WTC11 (cell line): ENCODE data around the gene ACTRT3.

Source experiments
- ATF1 ChIP-seq: sonication (generic); formaldehyde crosslinking; IDR thresholded peaks from 2 replicates; pipeline ENCODE4 v1.8.1; 2023; ENCODE audit warnings: mild to moderate bottlenecking, moderate library complexity, missing genetic modification reagents
- CREB1 ChIP-seq: sonication (generic); formaldehyde crosslinking; IDR thresholded peaks from 2 replicates; pipeline ENCODE4 v1.8.0; 2023; ENCODE audit warnings: mild to moderate bottlenecking, missing genetic modification reagents
- ESRRA ChIP-seq: sonication (generic); formaldehyde crosslinking; IDR thresholded peaks from 2 replicates; pipeline ENCODE4 v1.8.1; 2022; ENCODE audit warnings: mild to moderate bottlenecking, missing genetic modification reagents, borderline replicate concordance
- FOXP1 ChIP-seq: sonication (generic); formaldehyde crosslinking; IDR thresholded peaks from 2 replicates; pipeline ENCODE4 v1.8.0; 2022; ENCODE audit warnings: missing genetic modification reagents, mild to moderate bottlenecking, moderate library complexity, borderline replicate concordance
- NFE2L1 ChIP-seq: sonication (generic); formaldehyde crosslinking; IDR thresholded peaks from 2 replicates; pipeline ENCODE4 v1.8.1; 2023; ENCODE audit warnings: missing genetic modification reagents
- TF ChIP-seq, protein P1 (sequence below): fragments of 200-600 bp; IDR thresholded peaks from 2 replicates; pipeline ENCODE4 v1.8.0; 2022; ENCODE audit warnings: antibody characterized with exemption
- TF ChIP-seq, protein P2 (sequence below): sonication (generic); formaldehyde crosslinking; IDR thresholded peaks from 2 replicates; pipeline ENCODE4 v1.8.1; 2022; ENCODE audit warnings: low read depth, missing genetic modification reagents, borderline replicate concordance

- TF ChIP-seq, protein P1, sequence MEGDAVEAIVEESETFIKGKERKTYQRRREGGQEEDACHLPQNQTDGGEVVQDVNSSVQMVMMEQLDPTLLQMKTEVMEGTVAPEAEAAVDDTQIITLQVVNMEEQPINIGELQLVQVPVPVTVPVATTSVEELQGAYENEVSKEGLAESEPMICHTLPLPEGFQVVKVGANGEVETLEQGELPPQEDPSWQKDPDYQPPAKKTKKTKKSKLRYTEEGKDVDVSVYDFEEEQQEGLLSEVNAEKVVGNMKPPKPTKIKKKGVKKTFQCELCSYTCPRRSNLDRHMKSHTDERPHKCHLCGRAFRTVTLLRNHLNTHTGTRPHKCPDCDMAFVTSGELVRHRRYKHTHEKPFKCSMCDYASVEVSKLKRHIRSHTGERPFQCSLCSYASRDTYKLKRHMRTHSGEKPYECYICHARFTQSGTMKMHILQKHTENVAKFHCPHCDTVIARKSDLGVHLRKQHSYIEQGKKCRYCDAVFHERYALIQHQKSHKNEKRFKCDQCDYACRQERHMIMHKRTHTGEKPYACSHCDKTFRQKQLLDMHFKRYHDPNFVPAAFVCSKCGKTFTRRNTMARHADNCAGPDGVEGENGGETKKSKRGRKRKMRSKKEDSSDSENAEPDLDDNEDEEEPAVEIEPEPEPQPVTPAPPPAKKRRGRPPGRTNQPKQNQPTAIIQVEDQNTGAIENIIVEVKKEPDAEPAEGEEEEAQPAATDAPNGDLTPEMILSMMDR, result no peak
- TF ChIP-seq NFE2L1 (CRISPR knock-in tag) (no peak), ESRRA (no peak), ATF1 (no peak), FOXP1 (CRISPR knock-in tag) (no peak), CREB1 (CRISPR knock-in tag) (no peak)
- TF ChIP-seq, protein P2, sequence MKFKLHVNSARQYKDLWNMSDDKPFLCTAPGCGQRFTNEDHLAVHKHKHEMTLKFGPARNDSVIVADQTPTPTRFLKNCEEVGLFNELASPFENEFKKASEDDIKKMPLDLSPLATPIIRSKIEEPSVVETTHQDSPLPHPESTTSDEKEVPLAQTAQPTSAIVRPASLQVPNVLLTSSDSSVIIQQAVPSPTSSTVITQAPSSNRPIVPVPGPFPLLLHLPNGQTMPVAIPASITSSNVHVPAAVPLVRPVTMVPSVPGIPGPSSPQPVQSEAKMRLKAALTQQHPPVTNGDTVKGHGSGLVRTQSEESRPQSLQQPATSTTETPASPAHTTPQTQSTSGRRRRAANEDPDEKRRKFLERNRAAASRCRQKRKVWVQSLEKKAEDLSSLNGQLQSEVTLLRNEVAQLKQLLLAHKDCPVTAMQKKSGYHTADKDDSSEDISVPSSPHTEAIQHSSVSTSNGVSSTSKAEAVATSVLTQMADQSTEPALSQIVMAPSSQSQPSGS (CRISPR knock-in tag), result no peak
These were observed 17.5 kb downstream of the ACTRT3 start for GRCh38 chr3:169751875-169752274.
